Measurements from ENCODE around the gene TNFSF10.

- TF ChIP-seq CTCF (IDR thresholded peaks at IDR 0.05) (no peak), POLR2AphosphoS5 (IDR thresholded peaks at IDR 0.05; ENCODE audit: low read depth, low read length) (no peak), REST (IDR thresholded peaks at IDR 0.05; ENCODE audit: insufficient read depth in 1 of 2, low read depth in 2 of 2, low read length in 1 of 2) (no peak), TCF7L2 (IDR thresholded peaks at IDR 0.05; ENCODE audit: low read depth, low read length) (no peak)
Observed at GRCh38 chr3:172478116-172478515, 45.1 kb downstream of the TNFSF10 start.

Measured in Panc1 (cell line).